ENCODE results near the gene LRRFIP1.
A peak's percentile ranks its signal among the peaks of the same experiment; 100 is the strongest.

The LRRFIP1 gene

GRCh38 chr2:237640493-237640998 is 13.2 kb downstream of the LRRFIP1 start:
- DNase-seq: peak; percentile 15

- DNase-seq: no peak
These were observed 14.8 kb downstream of the LRRFIP1 start for GRCh38 chr2:237642038-237642734.

- DNase-seq: no peak
These were observed 15.7 kb downstream of the LRRFIP1 start for GRCh38 chr2:237643066-237643465.

- no peak for DNase-seq
These were observed 16.4 kb downstream of the LRRFIP1 start for GRCh38 chr2:237643582-237644380.

- DNase-seq: no peak
These were observed 17.0 kb downstream of the LRRFIP1 start for GRCh38 chr2:237644381-237644703.

GRCh38 chr2:237645261-237645660 is 17.9 kb downstream of the LRRFIP1 start:
- no peak for DNase-seq

- DNase-seq: no peak
These were observed 20.0 kb downstream of the LRRFIP1 start for GRCh38 chr2:237647176-237648015.

- DNase-seq: no peak
These were observed 20.6 kb downstream of the LRRFIP1 start for GRCh38 chr2:237648016-237648381.

GRCh38 chr2:237649541-237650454 is 22.4 kb downstream of the LRRFIP1 start:
- no peak for DNase-seq

- DNase-seq: no peak
These were observed 23.1 kb downstream of the LRRFIP1 start for GRCh38 chr2:237650455-237650850.

- no peak for DNase-seq
These were observed 24.4 kb downstream of the LRRFIP1 start for GRCh38 chr2:237651761-237652160.

GRCh38 chr2:237652181-237652580 is 24.8 kb downstream of the LRRFIP1 start:
- DNase-seq: no peak

- no peak for DNase-seq
These were observed 25.5 kb downstream of the LRRFIP1 start for GRCh38 chr2:237652854-237653253.

- DNase-seq: no peak
These were observed 26.6 kb downstream of the LRRFIP1 start for GRCh38 chr2:237653776-237654558.

GRCh38 chr2:237657063-237657462 is 29.7 kb downstream of the LRRFIP1 start:
- DNase-seq: no peak

GRCh38 chr2:237660381-237660900 is 33.1 kb downstream of the LRRFIP1 start:
- no peak for DNase-seq

- no peak for DNase-seq
These were observed 33.9 kb downstream of the LRRFIP1 start for GRCh38 chr2:237661270-237661669.

- no peak for DNase-seq
These were observed 34.5 kb downstream of the LRRFIP1 start for GRCh38 chr2:237661799-237662328.

GRCh38 chr2:237662671-237663093 is 35.3 kb downstream of the LRRFIP1 start:
- DNase-seq: peak; percentile 93

- peak; percentile 67 for DNase-seq
These were observed 36.2 kb downstream of the LRRFIP1 start for GRCh38 chr2:237663517-237664110.

Data from left hindlimb (tissue), 1 donor.